Liver (tissue), 3 donors: ENCODE data around the gene SERPINA5.

Experiments used
- CTCF ChIP-seq: fragments of 150-350 bp; IDR thresholded peaks from 2 replicates; pipeline ENCODE4 v1.5.1; 2017; ENCODE audit warnings: improper control_type of control experiment, low read depth, low read length; ENCODE audit not compliant: missing input control
- EGR1 ChIP-seq, 2 donors: IDR thresholded peaks; 2 replicates each; pipeline ENCODE4 v1.6.1; 2016 to 2018; ENCODE audit warnings: antibody characterized with exemption in 2 of 2, low read depth in 2 of 2
- FOXA1 ChIP-seq: IDR thresholded peaks from 2 replicates; pipeline ENCODE4 v1.6.1; 2016; ENCODE audit warnings: antibody characterized with exemption
- GABPA ChIP-seq, 2 donors: IDR thresholded peaks in 1 of 2; conservative IDR thresholded peaks in 1 of 2; 2 replicates each; pipeline ENCODE4 v1.6.1; 2016; ENCODE audit warnings: antibody characterized with exemption in 2 of 2, mild to moderate bottlenecking in 1 of 2, moderate library complexity in 1 of 2
- HNF4G ChIP-seq: IDR thresholded peaks from 2 replicates; pipeline ENCODE4 v1.6.1; 2016; ENCODE audit warnings: antibody characterized with exemption
- JUND ChIP-seq, 2 donors: IDR thresholded peaks; 2 replicates each; pipeline ENCODE4 v1.6.1; 2016; ENCODE audit warnings: antibody characterized with exemption in 2 of 2
- MAX ChIP-seq: IDR thresholded peaks from 2 replicates; pipeline ENCODE4 v1.6.1; 2016; ENCODE audit warnings: antibody characterized with exemption
- REST ChIP-seq: IDR thresholded peaks from 2 replicates; pipeline ENCODE4 v1.6.1; 2016; ENCODE audit warnings: antibody characterized with exemption, mild to moderate bottlenecking
- RXRA ChIP-seq, 2 donors: IDR thresholded peaks; 2 replicates each; pipeline ENCODE4 v1.6.1; 2017 to 2018; ENCODE audit warnings: antibody characterized with exemption in 2 of 2, mild to moderate bottlenecking in 1 of 2
- YY1 ChIP-seq: IDR thresholded peaks from 2 replicates; pipeline ENCODE4 v1.6.1; 2016; ENCODE audit warnings: antibody characterized with exemption, mild to moderate bottlenecking
- ZBTB33 ChIP-seq: IDR thresholded peaks from 2 replicates; pipeline ENCODE4 v1.6.1; 2016; ENCODE audit warnings: antibody characterized with exemption
- donor health status: healthy.
- donor health status: healthy.

GRCh38 chr14:94640721-94641631 is 59.8 kb downstream of the SERPINA5 start:
- TF ChIP-seq MAX: no peak
- no peak for TF ChIP-seq CTCF
- no peak for TF ChIP-seq GABPA (IDR thresholded peaks at IDR 0.05 in 1 of 2, conservative IDR thresholded peaks at IDR 0.05 in 1 of 2)
- no peak for TF ChIP-seq HNF4G
- TF ChIP-seq EGR1 (IDR thresholded peaks at IDR 0.05; ENCODE audit: low read depth in 2 of 2): no peak
- no peak for TF ChIP-seq YY1
- TF ChIP-seq JUND (IDR thresholded peaks at IDR 0.05): no peak
- no peak for TF ChIP-seq REST
- TF ChIP-seq FOXA1: no peak
- TF ChIP-seq RXRA (IDR thresholded peaks at IDR 0.05): no peak
- no peak for TF ChIP-seq ZBTB33
